Right atrium auricular region (tissue), 2 donors: ENCODE measurements around the gene NCF2. TPM values are rescaled to one million over a fixed set of nuclear protein-coding genes. Genes with fewer than 3 reads are reported as not detected.

ENCODE experiments used
- DNase-seq: peaks from one replicate; pipeline ENCODE4 v3.0.0-alpha.2; 2019; ENCODE audit warnings: low spot score
- H3K27ac ChIP-seq, 2 donors: fragments of 200-600 bp; sonication (generic); 1 replicate in 1 of 2; 2 replicates in 1 of 2; pipeline ENCODE4 v1.5.1; 2016 to 2019
- H3K27me3 ChIP-seq, 2 donors: fragments of 200-600 bp; sonication (generic); one replicate each; pipeline versions ENCODE4 v1.5.1 to v1.6.0; 2017 to 2019
- H3K36me3 ChIP-seq: fragments of 200-600 bp; sonication (generic); one replicate; pipeline ENCODE4 v1.5.1; 2016
- H3K4me1 ChIP-seq, 2 donors: fragments of 200-600 bp; sonication (generic); one replicate each; pipeline versions ENCODE4 v1.5.1 to v1.6.0; 2017 to 2019
- H3K4me3 ChIP-seq, 2 donors: fragments of 200-600 bp; sonication (generic); 1 replicate in 1 of 2; 2 replicates in 1 of 2; pipeline ENCODE4 v1.5.1; 2017 to 2019; ENCODE audit warnings: mild to moderate bottlenecking in 1 of 2, moderate library complexity in 1 of 2
- H3K9me3 ChIP-seq, 2 donors: fragments of 200-600 bp; sonication (generic); one replicate each; pipeline ENCODE4 v1.5.1; 2019
- CTCF ChIP-seq, 2 donors: fragments of 200-600 bp; sonication (generic); IDR thresholded peaks; one replicate each; pipeline ENCODE4 v1.5.1; 2019; ENCODE audit warnings: antibody characterized with exemption in 2 of 2
- total RNA-seq, 2 donors: library from RNA; depleted of rRNA; stranded (reverse); fragments of >200 nt; gene quantifications; one replicate each; pipeline ENCODE4 v1.1.0, GENCODE V29; 2016

The NCF2 gene
- total RNA-seq, 2 donors from 2014 or later: 3.2 to 10.7 TPM

- no peak for TF ChIP-seq CTCF (IDR thresholded peaks at IDR 0.05)
- no peak for DNase-seq
- H3K4me1 ChIP-seq: peaks cover 0 to 8% of the 10 kb centered on the region in 2 donors
- no peak overlapping the region for H3K27ac ChIP-seq
- H3K9me3 ChIP-seq: no peaks in the 10 kb centered on the region
- H3K36me3 ChIP-seq: peaks cover 5% of the 10 kb centered on the region
- no peaks in the 10 kb centered on the region for H3K27me3 ChIP-seq
- no peak overlapping the region for H3K4me3 ChIP-seq
Observed at GRCh38 chr1:183562701-183563100, 27.6 kb downstream of the NCF2 start.

GRCh38 chr1:183559061-183559460 lies 31.2 kb downstream of the NCF2 start:
- no peaks in the 10 kb centered on the region for H3K9me3 ChIP-seq
- TF ChIP-seq CTCF (IDR thresholded peaks at IDR 0.05): no peak
- H3K27ac ChIP-seq: no peak overlapping the region
- H3K27me3 ChIP-seq: no peaks in the 10 kb centered on the region
- H3K36me3 ChIP-seq: peaks cover 5% of the 10 kb centered on the region
- no peak for DNase-seq
- no peaks in the 10 kb centered on the region for H3K4me1 ChIP-seq
- H3K4me3 ChIP-seq: no peak overlapping the region

GRCh38 chr1:183554577-183554976 lies 35.7 kb downstream of the NCF2 start:
- Histone ChIP-seq H3K27ac (no peak overlapping the region), H3K4me3 (no peak overlapping the region), H3K27me3 (no peaks in the 10 kb centered on the region), H3K9me3 (no peaks in the 10 kb centered on the region), H3K36me3 (peaks cover 46% of the 10 kb centered on the region), H3K4me1 (no peaks in the 10 kb centered on the region)
- DNase-seq: no peak
- TF ChIP-seq CTCF (IDR thresholded peaks at IDR 0.05): no peak

- peaks cover 46% of the 10 kb centered on the region for H3K36me3 ChIP-seq
- no peak overlapping the region for H3K27ac ChIP-seq
- H3K9me3 ChIP-seq: no peaks in the 10 kb centered on the region
- H3K27me3 ChIP-seq: no peaks in the 10 kb centered on the region
- no peak overlapping the region for H3K4me3 ChIP-seq
- H3K4me1 ChIP-seq: no peaks in the 10 kb centered on the region
- no peak for DNase-seq
- no peak for TF ChIP-seq CTCF (IDR thresholded peaks at IDR 0.05)
Observed at GRCh38 chr1:183553764-183554163, 36.5 kb downstream of the NCF2 start.

GRCh38 chr1:183553331-183553730 lies 36.9 kb downstream of the NCF2 start:
- no peak overlapping the region for H3K4me3 ChIP-seq
- peaks cover 47% of the 10 kb centered on the region for H3K36me3 ChIP-seq
- no peaks in the 10 kb centered on the region for H3K27me3 ChIP-seq
- no peaks in the 10 kb centered on the region for H3K9me3 ChIP-seq
- H3K4me1 ChIP-seq: no peaks in the 10 kb centered on the region
- DNase-seq: no peak
- no peak for TF ChIP-seq CTCF (IDR thresholded peaks at IDR 0.05)
- H3K27ac ChIP-seq: no peak overlapping the region

- no peak overlapping the region for H3K27ac ChIP-seq
- H3K9me3 ChIP-seq: no peaks in the 10 kb centered on the region
- H3K4me3 ChIP-seq: no peak overlapping the region
- TF ChIP-seq CTCF (IDR thresholded peaks at IDR 0.05): no peak
- H3K27me3 ChIP-seq: no peaks in the 10 kb centered on the region
- H3K36me3 ChIP-seq: peaks cover 51% of the 10 kb centered on the region
- H3K4me1 ChIP-seq: no peaks in the 10 kb centered on the region
- no peak for DNase-seq
Observed at GRCh38 chr1:183552891-183553290, 37.4 kb downstream of the NCF2 start.
